ENCODE data around the gene PLPP3.

The PLPP3 gene

DNA sequence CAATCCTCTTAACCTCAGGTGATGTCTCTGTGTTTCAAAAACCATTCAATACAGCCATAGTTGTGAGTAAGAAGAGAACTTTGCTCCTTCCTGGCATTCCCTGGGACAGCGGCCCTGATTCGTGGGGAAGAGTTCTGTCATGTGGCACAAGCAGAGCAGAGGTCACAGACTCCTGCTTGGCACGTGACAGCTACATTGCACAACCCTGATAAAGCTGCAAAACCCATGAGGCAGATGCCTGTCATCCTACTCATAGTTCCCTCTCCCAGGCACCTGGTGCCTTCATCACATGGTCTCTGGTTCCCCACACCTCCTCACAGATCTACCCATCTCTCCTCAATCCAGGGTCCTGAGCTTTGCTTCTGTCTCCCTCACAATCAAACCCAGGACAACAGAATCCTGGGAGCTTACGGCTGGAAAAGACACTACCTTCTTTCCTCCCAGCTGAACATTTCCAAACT is 70.8 kb downstream of the PLPP3 start:
- TF ChIP-seq, protein P1, sequence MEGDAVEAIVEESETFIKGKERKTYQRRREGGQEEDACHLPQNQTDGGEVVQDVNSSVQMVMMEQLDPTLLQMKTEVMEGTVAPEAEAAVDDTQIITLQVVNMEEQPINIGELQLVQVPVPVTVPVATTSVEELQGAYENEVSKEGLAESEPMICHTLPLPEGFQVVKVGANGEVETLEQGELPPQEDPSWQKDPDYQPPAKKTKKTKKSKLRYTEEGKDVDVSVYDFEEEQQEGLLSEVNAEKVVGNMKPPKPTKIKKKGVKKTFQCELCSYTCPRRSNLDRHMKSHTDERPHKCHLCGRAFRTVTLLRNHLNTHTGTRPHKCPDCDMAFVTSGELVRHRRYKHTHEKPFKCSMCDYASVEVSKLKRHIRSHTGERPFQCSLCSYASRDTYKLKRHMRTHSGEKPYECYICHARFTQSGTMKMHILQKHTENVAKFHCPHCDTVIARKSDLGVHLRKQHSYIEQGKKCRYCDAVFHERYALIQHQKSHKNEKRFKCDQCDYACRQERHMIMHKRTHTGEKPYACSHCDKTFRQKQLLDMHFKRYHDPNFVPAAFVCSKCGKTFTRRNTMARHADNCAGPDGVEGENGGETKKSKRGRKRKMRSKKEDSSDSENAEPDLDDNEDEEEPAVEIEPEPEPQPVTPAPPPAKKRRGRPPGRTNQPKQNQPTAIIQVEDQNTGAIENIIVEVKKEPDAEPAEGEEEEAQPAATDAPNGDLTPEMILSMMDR (IDR thresholded peaks at IDR 0.05; ENCODE audit: low read depth, low read length): no peak
- no peak overlapping the region for H3K4me3 ChIP-seq (replicated peaks in 1 of 2; ENCODE audit: low read depth in 2 of 2, low read length in 2 of 2)
- DNase-seq (ENCODE audit: low read depth in 2 of 2): peak; percentile 47 to 64

DNA sequence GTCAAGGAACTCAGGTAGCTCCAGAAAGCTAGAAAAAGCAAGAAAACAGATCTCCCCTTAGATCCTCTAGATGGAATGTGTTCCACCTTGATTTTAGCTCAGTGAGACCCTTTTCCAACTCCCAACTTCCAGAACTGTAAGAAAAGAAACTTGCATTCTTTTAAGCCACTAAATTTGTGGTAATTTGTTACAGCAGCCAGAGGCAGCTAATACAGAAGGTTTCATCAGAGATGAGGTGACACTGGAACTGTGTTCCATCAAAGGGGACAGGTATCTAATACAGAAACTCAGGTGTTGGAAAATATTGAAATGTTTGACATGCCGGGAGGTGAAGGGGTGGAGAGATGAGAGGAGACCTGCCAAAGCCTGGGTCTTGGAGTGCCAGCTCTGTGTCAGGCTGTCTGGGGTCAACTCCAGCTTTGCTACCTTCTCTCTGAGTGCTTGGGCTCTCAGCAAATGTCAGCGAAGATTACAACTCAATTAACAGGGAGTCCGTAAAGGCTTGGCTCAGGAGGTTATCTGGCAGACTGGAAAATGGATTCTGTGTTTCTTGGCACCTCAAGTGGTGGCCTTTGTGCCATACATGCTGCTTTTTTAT is 71.3 kb downstream of the PLPP3 start:
- TF ChIP-seq, protein P1 (IDR thresholded peaks at IDR 0.05; ENCODE audit: low read depth, low read length): no peak
- DNase-seq (ENCODE audit: low read depth in 2 of 2): no peak
- H3K4me3 ChIP-seq (replicated peaks in 1 of 2; ENCODE audit: low read depth in 2 of 2, low read length in 2 of 2): no peak overlapping the region

DNA sequence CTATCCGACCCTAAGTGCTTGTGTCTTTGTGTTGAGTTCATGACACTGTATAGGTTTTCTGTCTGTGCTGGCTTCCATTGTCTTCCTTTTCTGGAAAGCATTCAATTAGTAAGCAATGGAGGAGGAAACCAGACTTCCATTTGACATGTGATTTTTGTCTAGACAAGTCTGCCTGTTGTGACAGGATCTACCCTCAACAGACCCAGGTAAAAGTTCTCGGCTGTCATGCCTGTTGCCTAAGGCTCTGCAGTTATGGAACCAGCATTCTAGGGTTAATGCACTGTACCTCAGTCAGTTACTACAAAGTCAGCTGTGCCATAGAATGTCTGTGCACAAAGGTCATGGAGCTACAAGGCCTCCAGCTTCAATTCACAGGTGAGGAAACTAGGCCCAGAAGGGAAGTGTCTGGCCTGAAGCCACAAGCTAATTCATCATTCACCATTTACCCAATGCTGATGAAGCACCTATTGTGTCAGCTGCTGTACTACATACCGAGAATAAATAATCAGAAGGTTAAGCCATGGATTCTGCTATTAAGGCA is 72.3 kb downstream of the PLPP3 start:
- TF ChIP-seq, protein P1 (IDR thresholded peaks at IDR 0.05; ENCODE audit: low read depth, low read length): no peak
- DNase-seq (ENCODE audit: low read depth in 2 of 2): no peak
- H3K4me3 ChIP-seq (replicated peaks in 1 of 2; ENCODE audit: low read depth in 2 of 2, low read length in 2 of 2): no peak overlapping the region

DNA sequence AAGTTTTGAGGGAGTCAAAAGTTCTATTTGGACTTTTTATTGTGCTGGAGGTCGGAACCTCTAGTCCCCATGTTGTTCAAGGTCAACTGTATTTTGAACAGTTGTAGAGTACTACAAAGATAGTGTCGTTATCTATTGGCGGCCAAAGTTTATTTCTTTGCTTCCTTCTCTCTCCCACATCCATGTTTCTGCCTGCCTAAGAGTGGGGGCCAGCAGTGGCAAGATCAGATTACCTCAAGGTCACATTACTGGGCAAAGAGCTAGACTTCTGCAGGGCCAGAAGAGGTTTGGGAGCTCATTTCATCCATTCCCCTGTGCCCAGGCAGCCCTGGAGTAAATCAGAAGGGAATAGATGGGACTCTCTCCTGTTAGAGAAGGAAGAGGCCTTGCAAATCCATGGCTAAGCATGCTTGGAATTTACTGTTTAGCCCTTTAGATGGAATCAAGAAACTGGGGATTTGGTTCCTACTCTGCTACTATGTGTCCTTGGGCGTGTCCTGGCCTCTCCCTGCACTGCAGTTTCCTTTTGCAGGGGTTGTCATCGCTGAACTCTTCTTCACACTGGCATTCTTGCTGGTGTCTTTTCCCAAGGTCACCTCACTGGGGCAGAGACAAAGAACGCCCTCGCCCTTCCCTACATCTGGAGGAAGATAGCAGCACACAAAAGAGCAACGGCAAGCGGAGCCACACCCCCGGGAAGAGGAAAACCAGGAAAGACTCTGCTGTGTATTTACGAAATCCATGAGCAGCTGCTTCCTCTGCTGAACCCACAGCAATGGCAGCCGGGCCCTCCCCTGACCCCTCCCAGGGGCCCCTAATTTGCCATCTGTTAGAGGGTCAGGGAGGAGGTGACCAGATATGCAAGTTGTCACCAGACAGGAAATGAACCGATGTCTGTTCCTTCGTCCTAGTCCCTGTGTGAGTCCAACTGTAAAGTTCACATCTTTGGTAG is 73.3 kb downstream of the PLPP3 start:
- DNase-seq (ENCODE audit: low read depth in 2 of 2): no peak
- H3K4me3 ChIP-seq (replicated peaks in 1 of 2; ENCODE audit: low read depth in 2 of 2, low read length in 2 of 2): no peak overlapping the region
- TF ChIP-seq, protein P1 (IDR thresholded peaks at IDR 0.05; ENCODE audit: low read depth, low read length): no peak

DNA sequence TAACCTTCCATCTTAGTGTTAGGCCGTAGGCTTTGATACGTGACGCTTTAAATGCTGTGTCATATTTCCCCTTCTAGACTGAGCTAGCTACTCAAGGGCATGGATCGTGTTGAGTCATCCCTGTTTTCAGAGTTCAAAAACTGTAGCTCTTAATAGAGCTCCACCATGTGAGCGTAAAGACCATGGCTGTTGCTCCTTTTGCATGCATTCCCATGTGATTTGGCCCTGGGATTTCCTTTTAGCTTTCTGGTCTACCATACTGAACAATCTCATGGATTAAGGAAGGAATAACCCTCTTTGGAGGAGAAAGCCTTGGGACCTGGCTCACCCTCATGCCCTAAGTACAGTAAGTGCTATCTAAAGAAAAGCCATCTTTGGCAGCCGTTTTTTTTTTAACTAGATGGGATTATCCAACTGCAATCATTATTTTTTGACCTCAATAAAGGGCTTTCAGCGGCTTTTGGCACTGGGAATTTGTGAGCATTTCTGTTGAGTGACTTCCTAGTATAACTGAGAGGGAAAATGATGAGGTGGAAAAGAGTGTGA is 76.6 kb downstream of the PLPP3 start:
- TF ChIP-seq, protein P1 (IDR thresholded peaks at IDR 0.05; ENCODE audit: low read depth, low read length): no peak
- DNase-seq (ENCODE audit: low read depth in 2 of 2): peak; percentile 52 to 87
- H3K4me3 ChIP-seq (replicated peaks in 1 of 2; ENCODE audit: low read depth in 2 of 2, low read length in 2 of 2): no peak overlapping the region

DNA sequence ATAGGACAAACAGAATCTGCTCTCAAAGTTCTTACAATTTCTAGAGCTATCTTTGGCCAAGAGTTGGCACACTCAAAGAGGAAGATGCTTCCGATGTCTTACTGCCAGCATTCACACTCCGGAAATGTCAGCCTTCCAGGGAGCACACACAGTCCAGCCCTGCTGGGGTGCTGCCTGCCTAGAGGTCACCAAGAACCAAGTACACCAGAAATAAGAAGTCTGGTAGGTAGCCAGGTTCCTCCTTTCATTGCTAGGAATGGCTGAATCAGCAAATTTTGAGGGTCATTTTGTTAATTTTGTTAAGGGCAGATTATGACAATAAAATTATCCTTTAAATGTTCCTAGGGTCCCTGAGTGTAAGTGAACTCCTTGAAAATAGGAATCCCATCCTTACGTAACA is 77.5 kb downstream of the PLPP3 start:
- no peak overlapping the region for H3K4me3 ChIP-seq (replicated peaks in 1 of 2; ENCODE audit: low read depth in 2 of 2, low read length in 2 of 2)
- no peak for DNase-seq (ENCODE audit: low read depth in 2 of 2)
- TF ChIP-seq, protein P1 (IDR thresholded peaks at IDR 0.05; ENCODE audit: low read depth, low read length): no peak
